HG02981 (cell line): ENCODE measurements around the gene PPIB.

ENCODE experiments used
- ATAC-seq: cut with Tn5 transposase; IDR thresholded peaks from one replicate; pipeline ENCODE4 v1.9.1; 2021; ENCODE audit warnings: mild to moderate bottlenecking, moderate library complexity; ENCODE audit not compliant: unreplicated experiment

Gene PPIB

GRCh38 chr15:64158363-64159134 is 4.3 kb downstream of the PPIB start:
- no peak for ATAC-seq

DNA sequence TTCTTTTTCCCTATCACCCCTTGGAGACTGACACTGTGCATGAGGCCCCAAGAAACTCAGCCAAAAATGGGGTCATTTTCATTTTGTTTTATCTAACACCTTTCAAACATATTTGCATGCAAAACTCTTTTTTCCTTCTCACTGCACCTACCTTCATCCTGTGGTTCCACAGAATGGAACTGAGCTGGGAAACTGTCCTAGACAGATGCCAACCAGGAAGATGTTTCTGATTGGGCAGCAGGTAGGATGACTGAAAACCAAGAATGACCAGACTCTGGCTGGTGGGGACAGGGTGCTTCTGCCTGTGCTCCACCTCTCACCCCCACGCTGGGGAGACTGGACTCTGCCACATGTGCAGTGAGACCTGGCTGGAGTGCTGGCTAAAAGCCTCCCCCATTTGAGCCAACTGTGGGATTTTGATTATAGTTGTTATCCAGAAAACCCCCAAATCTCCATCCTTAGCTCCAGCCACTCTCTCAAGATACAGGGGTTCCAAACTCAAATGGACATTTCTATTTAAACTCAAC is 5.2 kb downstream of the PPIB start:
- ATAC-seq, result no peak

- ATAC-seq, result no peak
Observed at GRCh38 chr15:64156652-64157331, 6.0 kb downstream of the PPIB start.

GRCh38 chr15:64155802-64156651 is 6.8 kb downstream of the PPIB start:
- ATAC-seq, result no peak

GRCh38 chr15:64153480-64154367 is 9.1 kb downstream of the PPIB start:
- peak; percentile 61 for ATAC-seq

GRCh38 chr15:64152507-64153387 is 10.1 kb downstream of the PPIB start:
- ATAC-seq, result peak; percentile 8

DNA sequence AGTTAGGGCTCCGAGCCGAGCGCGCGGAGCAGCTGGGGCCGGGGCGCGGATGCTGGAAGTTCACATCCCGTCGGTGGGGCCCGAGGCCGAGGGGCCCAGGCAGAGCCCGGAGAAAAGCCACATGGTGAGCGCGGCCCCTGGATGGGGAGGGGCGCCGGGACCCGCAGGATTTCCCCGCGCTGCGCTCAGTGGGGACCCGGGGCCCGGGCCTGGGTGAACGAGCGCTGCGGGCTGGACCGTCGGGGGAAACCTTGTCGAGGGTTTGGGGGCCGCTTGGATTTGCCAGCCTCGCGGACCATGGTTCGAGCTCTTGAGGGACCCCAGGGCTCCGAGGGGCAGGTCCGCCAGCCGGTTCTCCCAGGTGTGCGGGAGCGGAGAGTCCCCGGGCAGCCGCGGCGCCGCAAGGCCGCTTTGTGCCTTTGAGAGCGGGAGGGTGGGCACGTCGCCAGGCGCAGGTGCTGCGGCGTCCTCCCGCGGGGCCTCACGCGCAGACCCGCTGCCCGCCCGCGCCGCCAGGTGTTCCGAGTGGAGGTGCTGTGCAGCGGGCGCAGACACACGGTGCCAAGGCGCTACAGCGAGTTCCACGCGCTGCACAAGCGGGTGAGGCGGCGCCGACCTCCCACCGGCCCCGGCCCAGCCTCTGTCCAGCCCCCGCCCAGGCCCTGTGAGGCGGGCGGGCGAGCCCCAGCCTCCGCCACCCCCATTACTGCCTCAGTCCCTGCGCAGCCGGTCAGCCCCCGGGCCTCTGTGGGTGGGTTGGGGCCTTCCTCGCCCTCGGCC is 10.9 kb downstream of the PPIB start, which contains the start of gene SNX22:
Gene SNX22 (plus strand): TSS at position 5 of the 780 bp plus-strand sequence. CDS start 45 bp downstream, at position 50.
- peak; percentile 10 for ATAC-seq

DNA sequence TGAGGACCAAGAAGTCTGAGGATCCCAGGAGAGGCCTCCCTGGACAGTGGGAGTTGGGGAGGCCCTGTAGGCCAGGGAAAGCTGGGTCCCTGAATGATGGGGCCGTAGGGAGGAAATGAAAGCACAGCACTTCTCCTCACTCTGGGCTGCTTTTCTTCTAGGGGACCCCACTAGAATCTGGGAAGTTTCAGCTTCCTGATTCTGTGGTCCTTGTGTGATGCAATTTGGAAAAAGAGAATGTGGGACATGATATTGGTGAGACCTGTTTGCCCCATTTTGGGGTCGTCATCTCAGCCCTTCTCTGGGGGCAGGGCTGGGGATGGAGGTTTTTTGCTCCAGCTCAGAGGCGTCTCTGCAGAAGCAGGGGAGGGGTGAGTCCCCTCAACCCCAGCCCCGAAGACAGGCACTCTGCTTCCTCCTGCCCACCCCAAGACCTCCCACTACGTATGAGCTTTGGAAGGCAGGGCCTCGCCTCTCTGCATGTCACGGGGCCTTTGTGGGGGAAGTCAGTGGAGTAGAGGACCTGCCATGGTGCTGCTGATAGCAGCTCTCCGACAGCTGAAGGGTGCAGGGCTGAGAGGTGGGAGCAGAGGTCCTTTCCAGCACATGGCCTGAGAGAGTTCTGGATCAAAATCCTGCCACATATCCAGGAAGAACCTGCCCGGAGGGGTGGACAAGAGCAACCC is 12.8 kb downstream of the PPIB start:
- no peak for ATAC-seq

GRCh38 chr15:64149424-64149823 is 13.4 kb downstream of the PPIB start:
- no peak for ATAC-seq

DNA sequence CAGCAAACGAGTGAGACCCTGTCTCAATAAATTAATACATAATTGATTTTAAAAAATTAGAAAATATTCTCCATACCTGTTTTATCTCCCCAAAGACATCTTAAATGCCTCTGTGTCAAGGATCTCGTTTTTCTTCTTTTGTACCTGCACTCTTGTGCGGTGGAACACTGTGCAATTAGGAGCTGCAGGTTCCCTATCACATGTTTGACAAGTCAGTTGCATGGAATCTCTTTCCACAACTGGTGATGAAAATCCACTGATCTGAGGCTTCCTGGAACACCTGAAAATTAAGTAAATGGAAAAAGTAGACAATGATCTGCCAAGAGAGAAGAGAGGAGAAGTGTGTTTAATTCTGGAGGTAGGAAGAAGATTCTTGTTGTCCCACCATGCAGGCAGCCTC is 14.2 kb downstream of the PPIB start:
- ATAC-seq, result no peak

GRCh38 chr15:64148168-64148567 is 14.7 kb downstream of the PPIB start:
- ATAC-seq, result no peak

DNA sequence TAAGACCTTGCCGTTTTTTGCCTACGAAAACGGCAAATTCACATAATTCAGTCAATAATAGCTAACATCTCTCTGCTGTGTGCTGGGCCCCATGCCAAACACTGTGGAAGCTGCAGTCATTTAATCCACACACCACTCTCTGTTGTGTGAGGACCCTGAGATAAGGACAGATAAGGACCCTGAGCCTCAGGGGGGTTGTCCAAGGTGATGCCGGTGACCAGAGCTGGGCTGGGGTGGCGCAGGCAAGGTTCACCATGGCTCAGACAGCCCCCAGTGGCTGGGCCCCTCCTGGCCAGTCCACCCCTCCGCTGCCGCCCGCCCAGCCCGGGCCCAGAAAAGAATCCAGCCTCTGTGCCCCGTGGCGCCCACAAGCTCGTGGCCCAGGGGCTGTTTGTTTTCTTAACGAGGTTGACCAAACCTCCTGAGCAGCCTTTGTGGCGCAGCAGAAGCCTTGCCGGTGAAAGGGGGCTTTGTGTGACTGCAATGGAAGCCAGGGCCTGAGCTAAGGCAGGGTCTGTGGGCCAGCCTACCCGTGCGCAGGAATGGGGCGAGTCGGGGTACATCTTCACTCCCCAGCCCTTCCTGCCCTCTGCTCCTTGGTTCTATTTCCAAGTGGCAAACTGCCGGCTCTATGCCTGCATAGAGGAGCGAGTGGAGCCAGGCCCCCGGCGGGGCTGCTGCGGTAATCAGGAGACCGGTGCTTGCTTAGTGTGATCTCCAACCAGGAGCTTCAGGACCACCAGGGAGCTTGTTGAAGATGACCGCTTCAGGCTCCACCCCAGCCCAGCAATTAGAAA is 15.7 kb downstream of the PPIB start:
- ATAC-seq, result no peak

- no peak for ATAC-seq
Observed at GRCh38 chr15:64146520-64146884, 16.3 kb downstream of the PPIB start.

GRCh38 chr15:64146041-64146440 is 16.8 kb downstream of the PPIB start:
- ATAC-seq, result no peak

GRCh38 chr15:64144565-64145281 is 18.1 kb downstream of the PPIB start:
- peak; percentile 63 for ATAC-seq

GRCh38 chr15:64144192-64144564 is 18.6 kb downstream of the PPIB start:
- ATAC-seq, result no peak

DNA sequence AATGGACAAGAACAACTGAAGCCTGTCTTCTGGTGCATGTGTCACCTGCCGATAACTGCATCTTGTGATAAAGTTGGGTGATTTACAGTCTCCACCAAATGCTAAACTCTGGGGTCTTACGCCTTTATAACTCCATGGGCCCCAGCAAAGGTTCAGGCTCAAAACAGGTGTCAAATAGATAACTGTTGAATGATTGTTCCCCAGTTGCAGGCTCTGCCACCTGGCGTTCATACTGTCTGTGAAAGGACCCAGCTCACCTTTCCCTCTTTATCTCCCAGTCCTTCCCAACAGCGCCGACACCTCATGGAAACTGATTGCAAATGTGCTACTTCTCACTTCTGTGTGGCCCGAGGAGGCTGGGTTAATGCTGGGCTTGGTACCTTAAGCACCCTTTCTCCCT is 19.5 kb downstream of the PPIB start:
- ATAC-seq, result no peak
